Peyer's patch (tissue), 4 donors: ENCODE data around the gene CD177. TPM values are rescaled to one million over a fixed set of nuclear protein-coding genes. Genes with fewer than 3 reads are reported as not detected.

Source experiments
- DNase-seq, 3 donors: peaks; one replicate each; pipeline ENCODE4 v3.0.0-alpha.2; 2017 to 2019
- H3K27ac ChIP-seq, 4 donors: fragments of 200-600 bp; sonication (generic); one replicate each; pipeline ENCODE4 v1.5.1; 2016 to 2019
- H3K27me3 ChIP-seq, 2 donors: fragments of 200-600 bp; sonication (generic); one replicate each; pipeline ENCODE4 v1.5.1; 2019
- H3K36me3 ChIP-seq, 3 donors: fragments of 200-600 bp; sonication (generic); one replicate each; pipeline ENCODE4 v1.5.1; 2016 to 2019
- H3K4me1 ChIP-seq, 4 donors: fragments of 200-600 bp; sonication (generic); one replicate each; pipeline ENCODE4 v1.5.1; 2016 to 2019
- H3K4me3 ChIP-seq, 4 donors: fragments of 200-600 bp; sonication (generic); 1 replicate in 3 of 4; 2 replicates in 1 of 4; pipeline ENCODE4 v1.5.1; 2016 to 2019; ENCODE audit warnings: mild to moderate bottlenecking in 1 of 4
- H3K9me3 ChIP-seq, 4 donors: fragments of 200-600 bp; sonication (generic); one replicate each; pipeline ENCODE4 v1.5.1; 2016 to 2019; ENCODE audit warnings: mild to moderate bottlenecking in 1 of 4
- CTCF ChIP-seq, 6 experiments: fragments of 450-650 bp in 4 of 6; fragments of 200-600 bp in 2 of 6; sonication (generic) in 1 of 6; IDR thresholded peaks; one replicate each; pipeline ENCODE4 v1.5.1; 2017 to 2019; ENCODE audit warnings: antibody characterized with exemption in 6 of 6, mild to moderate bottlenecking in 3 of 6, moderate library complexity in 1 of 6
- POLR2A ChIP-seq, 2 donors: fragments of 450-650 bp; IDR thresholded peaks; one replicate each; pipeline ENCODE4 v1.5.1; 2017; ENCODE audit warnings: antibody characterized with exemption in 2 of 2, mild to moderate bottlenecking in 2 of 2, moderate library complexity in 2 of 2
- total RNA-seq, 4 donors: library from RNA; depleted of rRNA; stranded (reverse); fragments of >200 nt; gene quantifications; one replicate each; pipeline ENCODE4 v1.1.0, GENCODE V29; 2016

Gene CD177
- total RNA-seq, 4 donors from 2014 or later, result not detected

- Histone ChIP-seq H3K4me3 (no peak overlapping the region), H3K4me1 (no peaks in the 10 kb centered on the region), H3K9me3 (no peaks in the 10 kb centered on the region), H3K36me3 (no peaks in the 10 kb centered on the region), H3K27ac (no peak overlapping the region), H3K27me3 (no peaks in the 10 kb centered on the region)
- no peak for DNase-seq
- TF ChIP-seq CTCF (IDR thresholded peaks at IDR 0.05) (no peak), POLR2A (IDR thresholded peaks at IDR 0.05) (no peak)
These were observed 52.8 kb downstream of the CD177 start for GRCh38 chr19:43406297-43406696.

- no peak for DNase-seq
- no peaks in the 10 kb centered on the region for H3K9me3 ChIP-seq
- TF ChIP-seq CTCF (IDR thresholded peaks at IDR 0.05) (no peak), POLR2A (IDR thresholded peaks at IDR 0.05) (no peak)
- H3K4me1 ChIP-seq, result no peaks in the 10 kb centered on the region
- no peaks in the 10 kb centered on the region for H3K27me3 ChIP-seq
- no peak overlapping the region for H3K4me3 ChIP-seq
- no peak overlapping the region for H3K27ac ChIP-seq
- no peaks in the 10 kb centered on the region for H3K36me3 ChIP-seq
These were observed 54.0 kb downstream of the CD177 start for GRCh38 chr19:43407416-43408005.

- Histone ChIP-seq H3K4me3 (no peak overlapping the region), H3K27me3 (no peaks in the 10 kb centered on the region), H3K4me1 (no peaks in the 10 kb centered on the region), H3K27ac (no peak overlapping the region), H3K9me3 (no peaks in the 10 kb centered on the region), H3K36me3 (no peaks in the 10 kb centered on the region)
- TF ChIP-seq POLR2A (IDR thresholded peaks at IDR 0.05), result no peak
- TF ChIP-seq CTCF (IDR thresholded peaks at IDR 0.05), result no peak
- DNase-seq, result no peak
These were observed 54.6 kb downstream of the CD177 start for GRCh38 chr19:43408043-43408442.

- H3K27me3 ChIP-seq, result no peaks in the 10 kb centered on the region
- H3K36me3 ChIP-seq, result no peaks in the 10 kb centered on the region
- no peak for DNase-seq
- H3K27ac ChIP-seq, result no peak overlapping the region
- H3K4me3 ChIP-seq, result no peak overlapping the region
- no peaks in the 10 kb centered on the region for H3K4me1 ChIP-seq
- H3K9me3 ChIP-seq, result no peaks in the 10 kb centered on the region
- TF ChIP-seq CTCF (IDR thresholded peaks at IDR 0.05) (no peak), POLR2A (IDR thresholded peaks at IDR 0.05) (no peak)
These were observed 55.9 kb downstream of the CD177 start for GRCh38 chr19:43409415-43409814.

- H3K9me3 ChIP-seq, result no peaks in the 10 kb centered on the region
- no peak overlapping the region for H3K27ac ChIP-seq
- H3K36me3 ChIP-seq, result no peaks in the 10 kb centered on the region
- no peak overlapping the region for H3K4me3 ChIP-seq
- no peaks in the 10 kb centered on the region for H3K4me1 ChIP-seq
- TF ChIP-seq CTCF (IDR thresholded peaks at IDR 0.05) (no peak), POLR2A (IDR thresholded peaks at IDR 0.05) (no peak)
- no peaks in the 10 kb centered on the region for H3K27me3 ChIP-seq
- DNase-seq, result no peak
These were observed 59.0 kb downstream of the CD177 start for GRCh38 chr19:43412441-43412840.

Other genes with a start within 250 kb of the CD177 start
- not detected for gene PSG5, start 167.2 kb upstream of the CD177 start, total RNA-seq
- not detected for gene PSG4, start 148.0 kb upstream of the CD177 start, total RNA-seq
- gene PSG9, start 84.2 kb upstream of the CD177 start, total RNA-seq, result not detected
- gene TEX101, start 61.2 kb downstream of the CD177 start, total RNA-seq, result not detected
- gene LYPD3, start 111.9 kb downstream of the CD177 start, total RNA-seq, result under 1 TPM in 1 of 4 donors, not detected in 3; 0.67 TPM
- 10 to 100 TPM; 13.0 to 23.4 (median 18.0) TPM for gene PHLDB3, start 151.1 kb downstream of the CD177 start, total RNA-seq
- gene ETHE1, start 173.5 kb downstream of the CD177 start, total RNA-seq, result 100 to 1,000 TPM; 115 to 252 (median 199) TPM
- gene ZNF575, start 179.5 kb downstream of the CD177 start, total RNA-seq, result 1 to 10 TPM in 2 of 4 donors, under 1 TPM in 2; 0.53 to 1.7 (median 1.3) TPM
- gene XRCC1, start 221.8 kb downstream of the CD177 start, total RNA-seq, result 10 to 100 TPM; 18.4 to 49.5 (median 22.2) TPM
- gene PINLYP, start 222.1 kb downstream of the CD177 start, total RNA-seq, result 1 to 10 TPM in 3 of 4 donors, not detected in 1; 1.9 to 6.6 (median 2.8) TPM
- 10 to 100 TPM; 10.7 to 28.8 (median 18.5) TPM for gene IRGQ, start 242.4 kb downstream of the CD177 start, total RNA-seq
- gene ZNF576, start 242.9 kb downstream of the CD177 start, total RNA-seq, result 10 to 100 TPM in 3 of 4 donors, 1 to 10 TPM in 1; 6.6 to 21.9 (median 16.5) TPM